Transverse colon (tissue), 4 donors: ENCODE results near the gene ASTN1. TPM values are rescaled to one million over a fixed set of nuclear protein-coding genes. Genes with fewer than 3 reads are reported as not detected.

Experiments used
- DNase-seq: peaks from one replicate; pipeline ENCODE4 v3.0.0-alpha.2; 2019
- H3K27ac ChIP-seq, 4 donors: fragments of 200-600 bp; sonication (generic); 2 replicates each; pipeline ENCODE4 v1.5.1; 2016 to 2018; ENCODE audit warnings: inconsistent platforms in 4 of 4
- H3K27me3 ChIP-seq: fragments of 200-600 bp; sonication (generic); 2 replicates; pipeline ENCODE4 v1.5.1; 2017; ENCODE audit warnings: inconsistent platforms
- H3K36me3 ChIP-seq, 4 donors: fragments of 200-600 bp; sonication (generic); 2 replicates each; pipeline ENCODE4 v1.5.1; 2017 to 2019; ENCODE audit warnings: inconsistent platforms in 4 of 4
- H3K4me1 ChIP-seq, 4 donors: fragments of 200-600 bp; sonication (generic); 2 replicates each; pipeline ENCODE4 v1.5.1; 2017 to 2020; ENCODE audit warnings: inconsistent platforms in 4 of 4
- H3K4me3 ChIP-seq, 4 donors: fragments of 200-600 bp; sonication (generic); 1 replicate in 1 of 4; 2 replicates in 3 of 4; pipeline versions ENCODE4 v1.5.1 to v1.6.1; 2017 to 2019; ENCODE audit warnings: inconsistent platforms in 4 of 4
- H3K9me3 ChIP-seq, 2 donors: fragments of 200-600 bp; sonication (generic); 2 replicates each; pipeline ENCODE4 v1.5.1; 2017 to 2019; ENCODE audit warnings: inconsistent platforms in 2 of 2
- CTCF ChIP-seq, 5 experiments: fragments of 200-600 bp in 3 of 5; fragments of 450-650 bp in 2 of 5; sonication (generic) in 3 of 5; IDR thresholded peaks; 1 replicate in 2 of 5; 2 replicates in 3 of 5; pipeline ENCODE4 v1.5.1; 2016 to 2017; ENCODE audit warnings: antibody characterized with exemption in 5 of 5, inconsistent platforms in 3 of 5, mild to moderate bottlenecking in 2 of 5, moderate library complexity in 1 of 5
- EP300 ChIP-seq: sonication (generic); formaldehyde crosslinking; IDR thresholded peaks from one replicate; pipeline ENCODE4 v1.6.1; 2017; ENCODE audit warnings: antibody characterized with exemption, low read depth
- POLR2A ChIP-seq: fragments of 450-650 bp; IDR thresholded peaks from one replicate; pipeline ENCODE4 v1.6.1; 2016; ENCODE audit warnings: antibody characterized with exemption, mild to moderate bottlenecking, moderate library complexity
- POLR2AphosphoS5 ChIP-seq, 3 donors: sonication (generic); formaldehyde crosslinking; IDR thresholded peaks; one replicate each; pipeline ENCODE4 v1.6.1; 2016; ENCODE audit warnings: antibody characterized with exemption in 3 of 3
- WGBS, 2 donors: methylation state at CpG; one replicate each; pipeline ENCODE4 v1.1.5; 2018; ENCODE audit warnings: low coverage in 1 of 2; 5-methylcytosine and 5-hydroxymethylcytosine counted together
- in situ Hi-C, 4 donors: fragments of 200-750 bp; cut with MboI; loops; one replicate each; pipeline versions ENCODE4 v1.15.0 to v1.15.1; 2017; ENCODE audit warnings: low sequenced_read_pairs in 3 of 4, low pct_ligation_motif_present in 1 of 4, low pct_unique_long_range_greater_than_20kb in 1 of 4
- intact Hi-C: fragments of 100-400 bp; cut with DNase I; formaldehyde crosslinking; loops from one replicate; pipeline ENCODE4 v1.15.1; 2023; ENCODE audit warnings: low total_unique reads
- total RNA-seq, 4 donors: library from RNA; depleted of rRNA; stranded (reverse); fragments of >200 nt; gene quantifications; one replicate each; pipeline ENCODE4 v1.1.0, GENCODE V29; 2016

Gene ASTN1
- total RNA-seq, 4 donors from 2014 or later = 0.27 to 3.0 (median 0.74) TPM

- DNase-seq = no peak
- Histone ChIP-seq H3K27me3 (no peaks in the 10 kb centered on the region), H3K27ac (no peak overlapping the region), H3K36me3 (no peaks in the 10 kb centered on the region), H3K4me1 (no peaks in the 10 kb centered on the region), H3K9me3 (no peaks in the 10 kb centered on the region), H3K4me3 (no peak overlapping the region)
- 76 to 78% methylated on average over 1 of the region's 1 CpG for WGBS, 2 donors
- intact Hi-C loops (no loop called here), in situ Hi-C loops (no loop called here)
- TF ChIP-seq EP300 (no peak), CTCF (IDR thresholded peaks at IDR 0.05) (no peak), POLR2AphosphoS5 (IDR thresholded peaks at IDR 0.05) (no peak), POLR2A (no peak)
These were observed 222.2 kb downstream of the ASTN1 start for GRCh38 chr1:176942346-176942745.

- no peak for DNase-seq
- Histone ChIP-seq H3K9me3 (no peaks in the 10 kb centered on the region), H3K36me3 (no peaks in the 10 kb centered on the region), H3K4me3 (no peak overlapping the region), H3K27me3 (no peaks in the 10 kb centered on the region), H3K4me1 (no peaks in the 10 kb centered on the region), H3K27ac (no peak overlapping the region)
- in situ Hi-C loops (no loop called here), intact Hi-C loops (no loop called here)
- no peak for TF ChIP-seq POLR2A
- no peak for TF ChIP-seq CTCF (IDR thresholded peaks at IDR 0.05)
- TF ChIP-seq EP300 = no peak
- TF ChIP-seq POLR2AphosphoS5 (IDR thresholded peaks at IDR 0.05) = no peak
- WGBS, 2 donors = 44 to 69% methylated on average over 1 to 2 of the region's 2 CpGs
These were observed 224.5 kb downstream of the ASTN1 start for GRCh38 chr1:176939993-176940392.

GRCh38 chr1:176938375-176938774 lies 226.1 kb downstream of the ASTN1 start:
- intact Hi-C loops = no loop called here
- 72 to 86% methylated on average over 1 of the region's 1 CpG for WGBS, 2 donors

GRCh38 chr1:176934370-176934769 lies 230.1 kb downstream of the ASTN1 start:
- intact Hi-C loops (no loop called here), in situ Hi-C loops (no loop called here)
- H3K4me3 ChIP-seq = no peak overlapping the region
- no peak for DNase-seq
- H3K27ac ChIP-seq = no peak overlapping the region
- 91 to 94% methylated on average over 4 of the region's 4 CpGs for WGBS, 2 donors
- H3K9me3 ChIP-seq = no peaks in the 10 kb centered on the region
- H3K36me3 ChIP-seq = no peaks in the 10 kb centered on the region
- no peaks in the 10 kb centered on the region for H3K27me3 ChIP-seq
- TF ChIP-seq POLR2A (no peak), EP300 (no peak)
- no peaks in the 10 kb centered on the region for H3K4me1 ChIP-seq

More at GRCh38 chr1:176938375-176938774, 226.1 kb downstream of the ASTN1 start:
- no peak overlapping the region for H3K27ac ChIP-seq
- no peak for DNase-seq
- no peak for TF ChIP-seq POLR2AphosphoS5 (IDR thresholded peaks at IDR 0.05)
- TF ChIP-seq POLR2A = no peak
- no peak for TF ChIP-seq CTCF (IDR thresholded peaks at IDR 0.05)
- in situ Hi-C loops = no loop called here
- no peak overlapping the region for H3K4me3 ChIP-seq
- H3K4me1 ChIP-seq = no peaks in the 10 kb centered on the region
- H3K27me3 ChIP-seq = no peaks in the 10 kb centered on the region
- H3K36me3 ChIP-seq = no peaks in the 10 kb centered on the region
- H3K9me3 ChIP-seq = no peaks in the 10 kb centered on the region
